Measurements from ENCODE around the gene TMEM92. TPM values are rescaled to one million over a fixed set of nuclear protein-coding genes. Genes with fewer than 3 reads are reported as not detected.

The TMEM92 gene
- total and polyA plus RNA-seq, 12 donors: 0.06 to 0.13 TPM; not detected in 10

GRCh38 chr17:50292465-50292864 is 18.2 kb downstream of the TMEM92 start:
- 79 to 91% (median 85%) methylated on average over 3 of the region's 3 CpGs for WGBS, 4 donors
- Histone ChIP-seq H3K4me1 (replicated peaks in 1 of 2) (peaks cover 0 to 17% of the 10 kb centered on the region in 2 donors), H3K36me3 (replicated peaks in 1 of 2) (no peaks in the 10 kb centered on the region), H3K4me3 (no peak overlapping the region), H3K27me3 (no peaks in the 10 kb centered on the region), H3K27ac (no peak overlapping the region), H3K9me3 (replicated peaks in 1 of 3) (no peaks in the 10 kb centered on the region)
- TF ChIP-seq POLR2A (IDR thresholded peaks at IDR 0.05): no peak
- TF ChIP-seq CTCF (IDR thresholded peaks at IDR 0.05): no peak
- no peak for DNase-seq
- intact Hi-C loops (cut with DNase I): no loop called here

GRCh38 chr17:50295021-50295420 is 20.8 kb downstream of the TMEM92 start:
- intact Hi-C loops (cut with DNase I): loop anchor here in 1 of 2 donors (5.0 kb wide), 1 partner anchor 93 kb away; the partner anchor contains the start of gene COL1A1

GRCh38 chr17:50297407-50297865 is 23.2 kb downstream of the TMEM92 start:
- Histone ChIP-seq H3K36me3 (replicated peaks in 1 of 2) (no peaks in the 10 kb centered on the region), H3K4me1 (replicated peaks in 1 of 2) (no peaks in the 10 kb centered on the region), H3K9me3 (replicated peaks in 1 of 3) (no peaks in the 10 kb centered on the region), H3K4me3 (no peak overlapping the region), H3K27me3 (no peaks in the 10 kb centered on the region), H3K27ac (no peak overlapping the region)
- 15 to 24% (median 19%) methylated on average over 7 of the region's 7 CpGs for WGBS, 4 donors
- intact Hi-C loops (cut with DNase I): loop anchor here (2.0 to 5.0 kb wide), 2 partner anchors 95 to 97 kb away; partner anchors contain the start of gene COL1A1 (in 2 of the 2)
- DNase-seq: peak; percentile 71 to 86 (median 83)
- TF ChIP-seq CTCF (IDR thresholded peaks at IDR 0.05) (peak; percentile 74 to 98 (median 94)), POLR2A (IDR thresholded peaks at IDR 0.05) (no peak)

More at GRCh38 chr17:50295021-50295420, 20.8 kb downstream of the TMEM92 start:
- TF ChIP-seq CTCF (IDR thresholded peaks at IDR 0.05) (no peak), POLR2A (IDR thresholded peaks at IDR 0.05) (no peak)
- Histone ChIP-seq H3K4me1 (replicated peaks in 1 of 2) (peaks cover 0 to 7% of the 10 kb centered on the region in 2 donors), H3K4me3 (no peak overlapping the region), H3K9me3 (replicated peaks in 1 of 3) (no peaks in the 10 kb centered on the region), H3K27me3 (no peaks in the 10 kb centered on the region), H3K36me3 (replicated peaks in 1 of 2) (no peaks in the 10 kb centered on the region), H3K27ac (no peak overlapping the region)
- WGBS, 4 donors: 62 to 70% (median 65%) methylated on average over 4 of the region's 4 CpGs
- no peak for DNase-seq

GRCh38 chr17:50298018-50298417 is 23.8 kb downstream of the TMEM92 start:
- H3K27ac ChIP-seq: no peak overlapping the region
- no peak for TF ChIP-seq POLR2A (IDR thresholded peaks at IDR 0.05)
- TF ChIP-seq CTCF (IDR thresholded peaks at IDR 0.05): no peak
- H3K27me3 ChIP-seq: no peaks in the 10 kb centered on the region
- no peak overlapping the region for H3K4me3 ChIP-seq
- 60 to 70% (median 64%) methylated on average over 8 to 11 of the region's 11 CpGs for WGBS, 4 donors
- H3K4me1 ChIP-seq (replicated peaks in 1 of 2): no peaks in the 10 kb centered on the region
- no peak for DNase-seq
- intact Hi-C loops (cut with DNase I): loop anchor here in 1 of 2 donors (5.0 kb wide), 1 partner anchor 96 kb away; the partner anchor contains the start of gene COL1A1
- no peaks in the 10 kb centered on the region for H3K36me3 ChIP-seq (replicated peaks in 1 of 2)
- H3K9me3 ChIP-seq (replicated peaks in 1 of 3): no peaks in the 10 kb centered on the region

Data from adrenal gland (tissue), 12 donors.